Nephron (organoid): Measurements from ENCODE around the gene ULK2.

Experiments used
- H3K27ac Mint-ChIP-seq, 3 experiments: 2 replicates each; pipeline ENCODE4 v1.8.0; 2020; ENCODE audit warnings: mixed read lengths in 3 of 3, mild to moderate bottlenecking in 2 of 3, moderate library complexity in 1 of 3
- H3K27me3 Mint-ChIP-seq: 2 replicates; pipeline ENCODE4 v1.8.0; 2021; ENCODE audit warnings: low read depth, mild to moderate bottlenecking, moderate library complexity, mixed read lengths
- H3K36me3 Mint-ChIP-seq: 2 replicates; pipeline ENCODE4 v1.8.0; 2020; ENCODE audit warnings: low read depth, mixed read lengths
- H3K4me1 Mint-ChIP-seq: 2 replicates; pipeline ENCODE4 v1.8.0; 2020; ENCODE audit warnings: mixed read lengths
- H3K4me3 Mint-ChIP-seq, 3 experiments: 2 replicates each; pipeline ENCODE4 v1.8.0; 2020; ENCODE audit warnings: mild to moderate bottlenecking in 3 of 3, mixed read lengths in 3 of 3, moderate library complexity in 2 of 3
- H3K9me3 Mint-ChIP-seq: 2 replicates; pipeline ENCODE4 v1.8.0; 2020; ENCODE audit warnings: mixed read lengths
- TF ChIP-seq, protein P1 (sequence below), 3 experiments: fragments of 200-600 bp; sonication (generic); IDR thresholded peaks; one replicate each; pipeline ENCODE4 v1.5.0; 2021; ENCODE audit warnings: antibody characterized with exemption in 3 of 3; ENCODE audit not compliant: unreplicated experiment in 3 of 3

Gene ULK2

GRCh38 chr17:19746517-19746916, 121.2 kb downstream of the ULK2 start:
- TF ChIP-seq, protein P1, sequence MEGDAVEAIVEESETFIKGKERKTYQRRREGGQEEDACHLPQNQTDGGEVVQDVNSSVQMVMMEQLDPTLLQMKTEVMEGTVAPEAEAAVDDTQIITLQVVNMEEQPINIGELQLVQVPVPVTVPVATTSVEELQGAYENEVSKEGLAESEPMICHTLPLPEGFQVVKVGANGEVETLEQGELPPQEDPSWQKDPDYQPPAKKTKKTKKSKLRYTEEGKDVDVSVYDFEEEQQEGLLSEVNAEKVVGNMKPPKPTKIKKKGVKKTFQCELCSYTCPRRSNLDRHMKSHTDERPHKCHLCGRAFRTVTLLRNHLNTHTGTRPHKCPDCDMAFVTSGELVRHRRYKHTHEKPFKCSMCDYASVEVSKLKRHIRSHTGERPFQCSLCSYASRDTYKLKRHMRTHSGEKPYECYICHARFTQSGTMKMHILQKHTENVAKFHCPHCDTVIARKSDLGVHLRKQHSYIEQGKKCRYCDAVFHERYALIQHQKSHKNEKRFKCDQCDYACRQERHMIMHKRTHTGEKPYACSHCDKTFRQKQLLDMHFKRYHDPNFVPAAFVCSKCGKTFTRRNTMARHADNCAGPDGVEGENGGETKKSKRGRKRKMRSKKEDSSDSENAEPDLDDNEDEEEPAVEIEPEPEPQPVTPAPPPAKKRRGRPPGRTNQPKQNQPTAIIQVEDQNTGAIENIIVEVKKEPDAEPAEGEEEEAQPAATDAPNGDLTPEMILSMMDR (IDR thresholded peaks at IDR 0.05; ENCODE audit: unreplicated experiment in 3 of 3) = no peak
- peaks cover 16% of the 10 kb centered on the region for H3K4me1 Mint-ChIP-seq
- no peaks in the 10 kb centered on the region for H3K36me3 Mint-ChIP-seq
- H3K27me3 Mint-ChIP-seq = peaks cover 31% of the 10 kb centered on the region
- no peak overlapping the region for H3K4me3 Mint-ChIP-seq
- H3K27ac Mint-ChIP-seq = no peak overlapping the region
- no peaks in the 10 kb centered on the region for H3K9me3 Mint-ChIP-seq

GRCh38 chr17:19744922-19745757, 122.6 kb downstream of the ULK2 start:
- Mint-ChIP-seq H3K9me3 (no peaks in the 10 kb centered on the region), H3K36me3 (no peaks in the 10 kb centered on the region), H3K27ac (no peak overlapping the region), H3K27me3 (peaks cover 35% of the 10 kb centered on the region), H3K4me3 (peak overlapping the region; percentile 69 to 72 (median 70)), H3K4me1 (peaks cover 16% of the 10 kb centered on the region)
- TF ChIP-seq, protein P1 (IDR thresholded peaks at IDR 0.05; ENCODE audit: unreplicated experiment in 3 of 3) = peak; percentile 95 to 97 (median 96)

- peaks cover 16% of the 10 kb centered on the region for H3K4me1 Mint-ChIP-seq
- peak overlapping the region; percentile 75 to 83 (median 79) for H3K4me3 Mint-ChIP-seq
- H3K27me3 Mint-ChIP-seq = peaks cover 35% of the 10 kb centered on the region
- no peaks in the 10 kb centered on the region for H3K36me3 Mint-ChIP-seq
- H3K27ac Mint-ChIP-seq = no peak overlapping the region
- H3K9me3 Mint-ChIP-seq = no peaks in the 10 kb centered on the region
- TF ChIP-seq, protein P1 (IDR thresholded peaks at IDR 0.05; ENCODE audit: unreplicated experiment in 3 of 3) = no peak
These were observed 123.2 kb downstream of the ULK2 start for GRCh38 chr17:19744492-19744891.

DNA sequence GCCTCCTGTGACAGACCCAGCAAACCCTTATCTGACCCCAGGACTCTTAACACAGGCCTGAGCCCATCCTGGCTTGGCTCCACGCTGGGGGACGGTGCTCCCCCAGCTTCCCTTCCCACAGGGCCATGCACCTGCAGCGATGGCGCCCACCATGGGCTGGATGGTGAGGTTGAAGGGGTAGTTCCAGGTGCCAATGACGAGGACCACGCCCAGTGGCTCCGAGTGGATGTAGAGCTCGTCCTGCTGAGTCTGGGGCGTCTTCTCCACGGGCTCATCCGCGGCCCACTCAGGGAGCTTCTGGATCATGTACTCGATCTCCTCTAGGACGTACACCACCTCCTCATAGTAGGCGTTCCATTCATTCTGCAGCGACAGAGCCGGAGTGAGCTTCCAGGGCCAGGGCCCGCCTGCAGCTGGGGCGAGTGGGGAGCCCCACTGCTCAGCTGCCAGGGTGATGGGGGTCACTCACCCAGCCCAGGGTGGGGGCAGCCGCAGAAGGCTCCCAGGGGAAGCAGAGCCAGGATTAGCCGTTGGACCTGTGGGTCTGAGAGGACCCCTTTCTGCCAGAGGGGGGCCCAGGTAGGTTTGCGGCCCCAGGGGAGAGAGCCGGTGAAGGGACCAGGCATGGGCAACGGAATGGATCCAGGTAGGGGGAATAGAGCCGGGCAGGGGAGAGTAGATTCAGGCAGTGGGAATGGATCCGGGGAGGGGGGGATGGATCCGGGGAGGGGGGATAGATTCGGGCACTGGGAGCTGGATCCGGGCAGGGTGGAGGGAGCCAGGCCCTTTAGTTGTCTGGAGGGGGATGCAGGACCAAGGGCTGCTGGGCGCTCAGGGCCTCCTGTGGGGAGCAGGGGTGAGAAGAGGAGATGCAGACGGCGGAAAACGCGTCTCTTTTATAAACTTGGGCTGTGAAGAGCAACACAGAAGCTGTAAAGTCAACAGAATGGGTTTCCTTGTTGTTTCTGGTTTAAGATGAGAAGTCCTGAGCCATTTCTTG, 124.3 kb downstream of the ULK2 start:
- peak overlapping the region; percentile 51 to 83 (median 62) for H3K4me3 Mint-ChIP-seq
- peaks cover 29% of the 10 kb centered on the region for H3K27me3 Mint-ChIP-seq
- no peaks in the 10 kb centered on the region for H3K9me3 Mint-ChIP-seq
- TF ChIP-seq, protein P1 (IDR thresholded peaks at IDR 0.05; ENCODE audit: unreplicated experiment in 3 of 3) = no peak
- H3K36me3 Mint-ChIP-seq = no peaks in the 10 kb centered on the region
- peaks cover 6% of the 10 kb centered on the region for H3K4me1 Mint-ChIP-seq
- H3K27ac Mint-ChIP-seq = no peak overlapping the region

DNA sequence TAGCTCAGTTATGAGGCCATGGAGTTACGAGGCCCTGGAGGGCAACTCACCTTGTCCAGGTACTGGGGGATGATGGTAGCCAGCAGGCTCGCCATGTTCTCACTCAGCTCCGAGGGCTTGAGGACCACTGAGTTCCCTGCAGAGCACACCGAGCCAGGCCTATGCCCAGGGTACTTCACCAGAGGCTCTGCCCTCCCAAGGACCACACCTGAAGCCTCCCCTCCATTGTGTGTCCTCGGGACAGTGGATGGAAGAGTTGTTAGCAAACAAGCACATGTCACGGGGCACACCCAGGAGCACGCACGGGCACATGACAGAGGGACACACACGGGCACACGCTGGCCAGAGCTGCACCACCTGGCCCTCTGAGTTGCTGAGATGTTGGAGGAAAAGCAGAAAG, 125.2 kb downstream of the ULK2 start:
- Mint-ChIP-seq H3K4me3 (peak overlapping the region in 2 of 3 experiments; percentile 26 to 73), H3K9me3 (no peaks in the 10 kb centered on the region), H3K36me3 (no peaks in the 10 kb centered on the region), H3K27ac (no peak overlapping the region), H3K27me3 (peaks cover 23% of the 10 kb centered on the region), H3K4me1 (no peaks in the 10 kb centered on the region)
- TF ChIP-seq, protein P1 (IDR thresholded peaks at IDR 0.05; ENCODE audit: unreplicated experiment in 3 of 3) = no peak
